GM12875 (cell line): ENCODE data around the gene LHFPL6.

Experiments used
- H3K4me3 ChIP-seq: one replicate; pipeline ENCODE4 v1.5.1; 2011; ENCODE audit warnings: low read depth, low read length, control low read depth
- TF ChIP-seq, protein P1 (sequence below): IDR thresholded peaks from 2 replicates; pipeline ENCODE4 v1.5.1; 2011; ENCODE audit warnings: low read depth, mild to moderate bottlenecking, control low read depth, inconsistent platforms, low read length, moderate library complexity, borderline replicate concordance; ENCODE audit not compliant: insufficient read depth

The LHFPL6 gene

GRCh38 chr13:39326469-39327171 lies 276.4 kb downstream of the LHFPL6 start:
- H3K4me3 ChIP-seq = no peak overlapping the region
- TF ChIP-seq, protein P1, sequence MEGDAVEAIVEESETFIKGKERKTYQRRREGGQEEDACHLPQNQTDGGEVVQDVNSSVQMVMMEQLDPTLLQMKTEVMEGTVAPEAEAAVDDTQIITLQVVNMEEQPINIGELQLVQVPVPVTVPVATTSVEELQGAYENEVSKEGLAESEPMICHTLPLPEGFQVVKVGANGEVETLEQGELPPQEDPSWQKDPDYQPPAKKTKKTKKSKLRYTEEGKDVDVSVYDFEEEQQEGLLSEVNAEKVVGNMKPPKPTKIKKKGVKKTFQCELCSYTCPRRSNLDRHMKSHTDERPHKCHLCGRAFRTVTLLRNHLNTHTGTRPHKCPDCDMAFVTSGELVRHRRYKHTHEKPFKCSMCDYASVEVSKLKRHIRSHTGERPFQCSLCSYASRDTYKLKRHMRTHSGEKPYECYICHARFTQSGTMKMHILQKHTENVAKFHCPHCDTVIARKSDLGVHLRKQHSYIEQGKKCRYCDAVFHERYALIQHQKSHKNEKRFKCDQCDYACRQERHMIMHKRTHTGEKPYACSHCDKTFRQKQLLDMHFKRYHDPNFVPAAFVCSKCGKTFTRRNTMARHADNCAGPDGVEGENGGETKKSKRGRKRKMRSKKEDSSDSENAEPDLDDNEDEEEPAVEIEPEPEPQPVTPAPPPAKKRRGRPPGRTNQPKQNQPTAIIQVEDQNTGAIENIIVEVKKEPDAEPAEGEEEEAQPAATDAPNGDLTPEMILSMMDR = no peak

DNA sequence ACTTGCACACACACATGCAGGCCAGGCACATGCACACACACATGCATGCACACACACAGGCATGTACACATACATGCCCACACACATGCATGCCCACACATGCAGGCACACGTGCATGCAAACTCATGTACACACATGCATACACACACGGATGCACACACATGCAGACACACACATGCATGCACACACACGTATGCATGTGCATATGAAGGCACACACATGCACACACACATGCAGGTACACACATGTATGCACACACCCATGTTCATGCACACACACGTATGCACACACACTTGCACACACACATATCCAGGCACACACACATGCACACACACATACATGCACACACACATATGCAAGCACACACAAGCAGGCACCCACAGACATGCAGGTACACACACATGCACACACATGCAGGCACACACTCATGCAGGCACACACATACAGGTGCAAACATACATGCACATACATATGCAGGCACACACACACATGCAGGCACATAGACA lies 278.1 kb downstream of the LHFPL6 start:
- no peak overlapping the region for H3K4me3 ChIP-seq
- TF ChIP-seq, protein P1 = no peak

- TF ChIP-seq, protein P1 = no peak
- no peak overlapping the region for H3K4me3 ChIP-seq
These were observed 280.0 kb downstream of the LHFPL6 start for GRCh38 chr13:39322836-39323585.

- TF ChIP-seq, protein P1 = no peak
- no peak overlapping the region for H3K4me3 ChIP-seq
These were observed 281.4 kb downstream of the LHFPL6 start for GRCh38 chr13:39321574-39321973.

GRCh38 chr13:39318161-39318560 lies 284.8 kb downstream of the LHFPL6 start:
- TF ChIP-seq, protein P1 = no peak
- H3K4me3 ChIP-seq = no peak overlapping the region

DNA sequence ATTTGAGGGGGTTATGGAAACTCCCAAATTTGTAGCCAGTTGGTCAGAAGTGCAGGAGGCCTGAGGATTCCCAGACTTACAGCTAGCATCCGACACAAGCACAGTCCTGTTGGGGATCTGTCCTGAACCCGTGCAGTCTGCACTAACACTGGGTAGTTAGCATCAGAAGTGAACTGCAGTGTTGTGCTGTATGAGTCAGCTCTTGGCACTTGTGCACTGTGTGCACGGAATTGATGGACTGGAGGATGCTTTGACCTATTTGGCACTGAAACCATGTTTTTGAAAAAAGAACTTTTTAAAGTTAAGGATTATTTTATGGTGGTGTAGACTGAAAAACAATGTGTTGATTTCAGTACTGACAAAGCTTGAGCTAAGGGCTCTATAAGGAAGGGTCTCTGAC lies 285.7 kb downstream of the LHFPL6 start:
- H3K4me3 ChIP-seq = no peak overlapping the region
- TF ChIP-seq, protein P1 = no peak
